Lower lobe of right lung (tissue), 2 donors: Measurements from ENCODE around the gene ICA1. TPM values are rescaled to one million over a fixed set of nuclear protein-coding genes. Genes with fewer than 3 reads are reported as not detected.
A peak's percentile ranks its signal among the peaks of the same experiment; 100 is the strongest.

Experiments
- ATAC-seq, 2 donors: fragments of 200-7000 bp; cut with Tn5 transposase; one replicate each; pipeline ENCODE4 v1.9.1; 2020 to 2022; ENCODE audit warnings: mild to moderate bottlenecking in 2 of 2, moderate library complexity in 2 of 2
- DNase-seq: peaks from one replicate; pipeline ENCODE4 v3.0.0-alpha.2; 2020
- H3K27ac ChIP-seq: fragments of 200-600 bp; one replicate; pipeline ENCODE4 v1.8.0; 2022
- H3K27me3 ChIP-seq: fragments of 200-600 bp; one replicate; pipeline ENCODE4 v1.8.0; 2022; ENCODE audit warnings: low read depth
- H3K36me3 ChIP-seq: fragments of 200-600 bp; one replicate; pipeline ENCODE4 v1.8.0; 2022; ENCODE audit warnings: mild to moderate bottlenecking
- H3K4me1 ChIP-seq: fragments of 200-600 bp; one replicate; pipeline ENCODE4 v1.8.0; 2022
- H3K4me3 ChIP-seq: fragments of 200-600 bp; one replicate; pipeline ENCODE4 v1.8.0; 2022; ENCODE audit warnings: mild to moderate bottlenecking
- H3K9me3 ChIP-seq: fragments of 200-600 bp; one replicate; pipeline ENCODE4 v1.8.0; 2022
- intact Hi-C: fragments of 100-400 bp; cut with DNase I; formaldehyde crosslinking; loops from one replicate; pipeline ENCODE4 v1.11.0; 2022
- total RNA-seq: library from RNA; stranded (reverse); fragmentation: NEBNext Ultra II Directional; extraction: Animal tissue kit (Norgen Biotek cat#: 25700); gene quantifications from one replicate; pipeline ENCODE4 v1.2.1, GENCODE V29; 2021
- TF ChIP-seq, protein P1 (sequence below): fragments of 200-600 bp; IDR thresholded peaks from one replicate; pipeline ENCODE4 v1.8.0; 2022; ENCODE audit warnings: antibody characterized with exemption, mild to moderate bottlenecking
- donor health status: DM: no; HTN: yes; CAD: no; lungs with severe emphysema.

Gene ICA1
- total RNA-seq, 1 donor from 2014 or later, result 19.5 TPM

DNA sequence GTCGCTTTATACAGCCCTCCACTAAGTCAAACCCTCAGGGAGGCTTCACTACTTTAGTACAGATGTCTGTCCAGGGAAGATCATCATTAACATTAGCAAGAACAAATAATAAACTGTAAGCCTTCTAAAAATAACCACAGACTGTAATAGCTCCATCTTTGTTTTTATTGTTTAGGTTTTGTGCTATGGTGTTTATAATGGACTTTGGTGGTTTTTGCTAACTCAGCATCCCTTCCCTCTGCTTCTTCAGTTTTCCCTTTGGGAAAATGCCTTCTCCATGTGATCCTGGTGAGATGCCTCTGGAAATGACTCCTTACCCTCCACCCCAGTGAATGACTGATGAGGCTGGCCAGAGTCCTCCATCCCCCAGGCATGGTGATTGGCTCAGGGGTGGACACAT is 131.3 kb downstream of the ICA1 start:
- DNase-seq (no peak), ATAC-seq (no peak)
- H3K9me3 ChIP-seq, result no peaks in the 10 kb centered on the region
- H3K27ac ChIP-seq, result no peak overlapping the region
- peaks cover under 1% of the 10 kb centered on the region for H3K36me3 ChIP-seq
- intact Hi-C loops, result no loop called here
- no peak overlapping the region for H3K4me3 ChIP-seq
- no peaks in the 10 kb centered on the region for H3K27me3 ChIP-seq
- TF ChIP-seq, protein P1, sequence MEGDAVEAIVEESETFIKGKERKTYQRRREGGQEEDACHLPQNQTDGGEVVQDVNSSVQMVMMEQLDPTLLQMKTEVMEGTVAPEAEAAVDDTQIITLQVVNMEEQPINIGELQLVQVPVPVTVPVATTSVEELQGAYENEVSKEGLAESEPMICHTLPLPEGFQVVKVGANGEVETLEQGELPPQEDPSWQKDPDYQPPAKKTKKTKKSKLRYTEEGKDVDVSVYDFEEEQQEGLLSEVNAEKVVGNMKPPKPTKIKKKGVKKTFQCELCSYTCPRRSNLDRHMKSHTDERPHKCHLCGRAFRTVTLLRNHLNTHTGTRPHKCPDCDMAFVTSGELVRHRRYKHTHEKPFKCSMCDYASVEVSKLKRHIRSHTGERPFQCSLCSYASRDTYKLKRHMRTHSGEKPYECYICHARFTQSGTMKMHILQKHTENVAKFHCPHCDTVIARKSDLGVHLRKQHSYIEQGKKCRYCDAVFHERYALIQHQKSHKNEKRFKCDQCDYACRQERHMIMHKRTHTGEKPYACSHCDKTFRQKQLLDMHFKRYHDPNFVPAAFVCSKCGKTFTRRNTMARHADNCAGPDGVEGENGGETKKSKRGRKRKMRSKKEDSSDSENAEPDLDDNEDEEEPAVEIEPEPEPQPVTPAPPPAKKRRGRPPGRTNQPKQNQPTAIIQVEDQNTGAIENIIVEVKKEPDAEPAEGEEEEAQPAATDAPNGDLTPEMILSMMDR, result no peak
- peaks cover 11% of the 10 kb centered on the region for H3K4me1 ChIP-seq

DNA sequence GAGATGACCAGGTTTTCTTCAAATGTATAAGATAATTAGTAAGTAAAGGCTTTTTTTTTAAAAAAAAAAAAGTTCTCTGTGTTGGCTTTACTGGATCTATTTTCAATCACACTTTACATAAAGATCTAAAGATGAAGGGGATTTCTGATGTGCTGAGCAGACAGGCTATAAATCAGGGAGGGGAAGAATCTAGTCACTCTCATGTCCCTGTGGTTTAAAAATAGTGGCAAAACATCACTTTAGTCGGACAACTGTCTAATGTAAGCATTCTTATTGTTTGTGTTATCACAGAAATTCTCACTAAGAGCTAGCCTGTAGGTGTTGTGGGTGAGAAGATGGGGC is 132.7 kb downstream of the ICA1 start:
- ATAC-seq (no peak), DNase-seq (no peak)
- Histone ChIP-seq H3K27me3 (no peaks in the 10 kb centered on the region), H3K4me1 (peaks cover 21% of the 10 kb centered on the region), H3K4me3 (no peak overlapping the region), H3K36me3 (peaks cover 4% of the 10 kb centered on the region), H3K27ac (no peak overlapping the region), H3K9me3 (no peaks in the 10 kb centered on the region)
- intact Hi-C loops, result no loop called here
- TF ChIP-seq, protein P1, result no peak

DNA sequence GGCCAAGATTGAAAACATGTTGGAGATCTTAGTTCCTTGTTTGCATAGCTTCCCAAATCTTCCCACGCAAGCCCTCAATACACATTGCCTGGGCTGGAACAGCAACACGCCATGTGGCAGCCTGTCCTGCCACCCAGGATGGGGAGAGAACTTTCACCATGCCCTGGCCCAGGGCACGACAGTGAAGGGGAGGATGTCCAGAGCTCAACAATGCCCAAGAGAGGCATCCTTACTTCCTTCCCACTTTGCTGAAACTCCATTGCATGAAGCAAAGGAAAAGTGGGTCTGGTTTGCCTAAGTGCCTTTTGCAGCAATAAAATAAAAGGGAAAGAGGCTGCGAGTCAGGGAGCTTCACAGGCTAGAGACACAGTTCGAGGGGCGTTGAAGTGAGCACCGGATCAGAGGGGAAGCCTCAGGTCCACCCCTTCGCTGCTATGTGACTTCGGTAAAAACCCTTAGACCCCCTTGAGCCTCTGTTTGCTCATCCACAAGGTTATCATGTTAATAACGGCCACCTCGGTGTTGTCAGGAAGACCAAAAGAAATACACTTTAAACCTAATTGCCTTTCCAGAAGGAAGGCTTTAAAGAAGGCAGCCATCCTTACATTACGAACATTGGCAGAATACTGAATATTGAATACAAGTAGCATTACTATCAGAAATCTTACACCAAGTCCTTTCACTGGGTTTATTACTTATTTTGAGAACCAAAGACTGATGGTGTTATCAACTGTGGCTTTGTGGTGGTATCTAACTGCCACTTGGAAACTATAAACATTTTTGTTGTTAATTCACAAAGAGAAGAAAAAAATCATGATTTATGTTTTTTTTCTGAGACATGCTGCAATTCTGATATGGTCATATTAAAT is 133.3 kb downstream of the ICA1 start:
- Histone ChIP-seq H3K27ac (no peak overlapping the region), H3K4me3 (no peak overlapping the region), H3K36me3 (peaks cover 4% of the 10 kb centered on the region), H3K27me3 (no peaks in the 10 kb centered on the region), H3K4me1 (peaks cover 17% of the 10 kb centered on the region), H3K9me3 (no peaks in the 10 kb centered on the region)
- intact Hi-C loops, result no loop called here
- DNase-seq, result no peak
- no peak for ATAC-seq
- TF ChIP-seq, protein P1, result no peak

DNA sequence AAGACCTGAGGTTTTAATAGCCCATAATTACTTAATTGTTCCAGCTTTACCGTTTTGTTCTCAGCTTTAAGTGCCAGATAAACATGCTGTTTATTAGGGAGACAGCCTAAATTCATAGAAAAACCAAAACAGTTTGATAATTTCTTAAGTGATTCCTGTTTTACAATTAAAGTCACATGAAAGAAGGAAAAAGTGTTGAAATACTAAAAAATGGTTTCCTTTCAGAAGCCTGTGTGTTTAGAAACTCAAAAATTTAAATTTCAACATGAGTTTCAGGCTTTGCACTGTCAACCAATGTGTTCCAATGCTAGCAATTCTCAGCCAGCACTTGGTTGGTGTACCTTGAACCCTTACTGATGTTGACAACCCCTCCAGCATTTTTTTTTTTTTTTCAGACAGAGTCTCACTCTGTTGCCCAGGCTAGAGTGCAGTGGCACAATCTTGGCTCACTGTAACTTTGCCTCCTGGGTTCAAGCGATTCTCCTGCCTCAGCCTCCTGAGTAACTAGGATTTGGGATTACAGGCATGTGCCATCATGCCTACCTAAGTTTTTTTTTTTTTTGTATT is 135.3 kb downstream of the ICA1 start:
- peaks cover 10% of the 10 kb centered on the region for H3K36me3 ChIP-seq
- H3K9me3 ChIP-seq, result no peaks in the 10 kb centered on the region
- TF ChIP-seq, protein P1, result no peak
- intact Hi-C loops, result no loop called here
- DNase-seq (no peak), ATAC-seq (no peak)
- H3K27me3 ChIP-seq, result no peaks in the 10 kb centered on the region
- H3K4me1 ChIP-seq, result peaks cover 17% of the 10 kb centered on the region
- no peak overlapping the region for H3K4me3 ChIP-seq
- no peak overlapping the region for H3K27ac ChIP-seq

DNA sequence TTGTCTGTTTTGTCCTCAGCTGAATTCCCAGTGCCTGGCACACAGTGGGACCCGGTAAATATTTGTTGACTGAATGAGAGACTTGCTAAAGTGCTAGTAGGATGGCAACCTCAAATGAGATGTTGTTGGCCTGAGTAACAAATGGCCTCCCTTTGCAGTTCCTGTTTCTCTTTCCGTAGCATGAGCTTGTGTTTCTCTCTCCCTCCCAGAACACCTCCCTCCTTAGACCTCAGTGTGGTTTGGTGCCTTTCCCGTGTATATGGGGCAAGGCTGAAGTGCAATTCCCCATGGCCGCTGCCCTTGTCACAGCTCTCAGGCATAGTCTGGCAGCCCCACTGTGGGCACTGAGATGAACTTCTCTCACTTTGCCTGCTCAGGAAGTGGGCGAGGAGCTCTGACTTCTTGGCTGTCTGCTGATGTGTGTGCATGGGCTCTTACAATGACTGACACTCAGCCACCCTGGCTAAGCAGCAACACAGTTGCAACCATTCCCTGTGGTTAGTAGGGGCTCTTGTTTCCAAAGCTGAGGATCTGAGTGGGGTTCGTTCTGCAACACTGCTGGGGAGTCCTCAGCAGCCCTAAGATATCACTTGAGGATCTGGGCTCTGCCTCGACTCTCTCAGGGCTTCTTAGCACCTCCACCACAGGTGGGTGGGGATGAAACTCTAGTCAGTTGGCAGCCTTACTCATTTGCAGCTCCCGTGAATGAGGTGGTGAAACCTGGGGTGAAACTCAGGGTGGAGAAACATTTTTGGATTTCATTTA is 136.1 kb downstream of the ICA1 start:
- ATAC-seq (peak; percentile 80 to 83), DNase-seq (peak; percentile 56)
- peak overlapping the region; percentile 60 for H3K27ac ChIP-seq
- TF ChIP-seq, protein P1, result no peak
- intact Hi-C loops, result no loop called here
- no peaks in the 10 kb centered on the region for H3K27me3 ChIP-seq
- H3K4me3 ChIP-seq, result no peak overlapping the region
- H3K36me3 ChIP-seq, result peaks cover 13% of the 10 kb centered on the region
- no peaks in the 10 kb centered on the region for H3K9me3 ChIP-seq
- peaks cover 17% of the 10 kb centered on the region for H3K4me1 ChIP-seq
